HG03135 (cell line): ENCODE measurements around the gene IL31RA.

ENCODE experiments used
- ATAC-seq: cut with Tn5 transposase; IDR thresholded peaks from one replicate; pipeline ENCODE4 v1.9.1; 2021; ENCODE audit warnings: mild to moderate bottlenecking, moderate library complexity; ENCODE audit not compliant: unreplicated experiment

IL31RA gene

DNA sequence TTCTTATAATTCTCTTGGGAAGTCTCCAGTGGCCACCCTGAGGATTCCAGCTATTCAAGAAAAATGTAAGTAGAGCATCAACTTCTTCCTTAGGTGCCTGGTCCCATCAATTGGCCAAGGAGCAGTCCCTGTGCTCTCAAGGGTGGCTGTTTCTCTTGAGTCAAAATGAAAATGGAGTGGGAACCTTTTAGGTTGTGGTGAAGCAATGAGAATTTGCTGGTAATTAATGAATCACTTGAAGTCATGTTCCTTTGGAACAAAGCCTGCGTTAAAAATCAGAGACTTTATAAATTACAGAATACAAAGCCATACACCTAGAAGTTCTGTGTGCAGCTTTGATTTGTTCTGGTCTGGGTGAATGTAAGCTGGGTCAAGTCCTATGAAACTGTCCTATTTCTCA, 48.9 kb downstream of the IL31RA start:
- ATAC-seq: no peak

DNA sequence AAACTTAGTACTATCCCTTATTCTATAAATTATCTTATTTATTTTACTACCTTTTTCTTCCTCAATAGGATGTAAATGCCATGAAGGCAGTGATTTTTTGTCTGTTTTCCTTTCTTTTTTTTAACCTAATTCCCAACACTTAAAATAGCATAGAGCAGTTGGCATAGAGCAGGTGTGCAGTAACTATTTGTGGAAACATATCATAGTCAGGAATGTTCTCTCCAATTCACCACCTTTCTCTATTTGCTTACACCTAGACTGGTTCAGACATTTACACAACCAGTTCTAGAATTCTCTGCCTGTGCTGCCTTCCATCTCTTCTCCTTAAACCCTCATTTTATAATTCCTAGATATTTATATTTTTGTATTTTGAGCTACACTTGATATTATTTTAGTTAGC, 49.6 kb downstream of the IL31RA start:
- ATAC-seq: no peak

DNA sequence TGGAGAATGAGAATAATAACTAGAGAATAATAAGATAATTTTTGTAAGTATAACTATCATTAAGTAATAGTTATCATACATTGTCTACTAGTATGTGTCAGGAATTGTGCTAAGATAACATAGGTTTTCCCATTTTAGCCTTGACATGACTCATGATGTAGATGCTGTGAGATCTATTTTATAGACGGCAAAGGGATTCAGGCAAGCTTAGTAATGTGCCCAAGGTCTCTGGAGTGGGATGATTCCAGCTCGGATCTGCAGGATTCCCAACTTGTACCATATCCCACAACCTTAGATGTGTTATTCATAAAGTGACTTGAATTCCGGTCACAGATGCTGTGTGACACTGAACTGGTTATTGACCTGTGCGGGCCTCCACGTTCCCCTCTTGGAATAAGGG, 51.5 kb downstream of the IL31RA start:
- ATAC-seq: no peak

DNA sequence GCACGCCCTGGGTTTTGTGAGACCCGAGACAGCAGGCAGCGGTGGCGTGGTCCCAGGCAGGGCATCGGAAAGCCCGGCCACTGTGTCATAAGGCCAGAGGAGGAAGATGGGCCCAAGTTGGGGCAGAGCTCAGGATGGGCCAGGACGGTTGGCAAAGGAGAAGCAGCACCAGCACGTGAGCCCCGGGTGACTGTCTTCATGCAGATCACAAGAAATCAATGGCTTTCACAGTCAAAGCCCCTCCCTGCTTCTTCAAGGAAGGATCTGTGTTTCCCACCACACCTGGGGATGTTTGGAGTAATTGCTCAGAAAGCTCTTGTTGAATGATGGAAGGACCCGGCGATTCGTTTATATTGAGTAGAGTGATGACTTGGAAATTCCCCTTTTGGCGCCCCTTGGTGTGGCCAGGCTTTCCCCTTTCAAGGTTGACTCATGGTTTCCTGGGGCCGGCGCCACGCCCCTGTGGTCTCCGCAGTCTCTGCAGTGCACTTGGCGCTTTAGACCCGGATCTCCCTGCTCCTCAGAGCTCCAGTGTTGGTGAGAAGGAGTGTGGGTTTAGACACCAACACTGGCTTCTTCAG, 52.1 kb downstream of the IL31RA start:
- peak; percentile 89 for ATAC-seq

DNA sequence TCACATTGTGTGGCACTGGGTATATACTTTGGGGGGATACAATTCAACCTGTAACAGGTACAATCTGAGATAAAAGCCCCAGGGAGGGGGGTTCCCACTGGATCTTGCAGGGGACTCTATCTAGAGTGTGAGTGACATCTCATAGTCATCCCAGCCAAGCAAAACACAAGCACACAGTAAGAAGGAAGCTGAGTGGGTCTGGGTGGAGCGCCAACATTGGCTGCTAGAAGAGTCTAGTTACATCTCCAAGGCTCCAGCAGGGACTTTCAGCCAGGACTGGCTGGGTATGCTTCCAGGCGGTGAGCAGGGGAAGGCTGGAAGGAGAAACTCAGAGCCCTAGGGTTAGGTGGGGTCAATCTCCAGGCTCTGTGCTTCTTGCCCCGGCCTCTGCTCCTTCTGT, 53.0 kb downstream of the IL31RA start:
- no peak for ATAC-seq

DNA sequence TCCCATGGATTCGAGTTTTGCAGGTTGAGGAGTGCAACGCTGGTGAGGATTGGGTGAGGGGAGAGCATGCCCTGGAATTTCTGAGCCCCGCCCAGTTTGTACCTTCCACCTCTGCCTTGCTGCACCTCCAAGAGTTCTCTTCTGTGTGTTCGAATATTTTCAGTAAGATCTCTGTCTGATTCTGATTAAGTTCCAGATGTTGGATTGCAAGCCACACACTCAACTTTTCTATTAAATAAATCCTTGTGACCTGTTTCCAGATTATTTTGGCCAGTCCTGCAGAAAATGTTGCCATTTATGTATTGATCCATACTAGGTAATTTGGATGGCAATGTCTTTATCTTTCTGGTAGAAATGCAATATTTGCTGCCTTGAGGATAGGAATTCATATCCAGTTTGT, 54.1 kb downstream of the IL31RA start:
- ATAC-seq: no peak

DNA sequence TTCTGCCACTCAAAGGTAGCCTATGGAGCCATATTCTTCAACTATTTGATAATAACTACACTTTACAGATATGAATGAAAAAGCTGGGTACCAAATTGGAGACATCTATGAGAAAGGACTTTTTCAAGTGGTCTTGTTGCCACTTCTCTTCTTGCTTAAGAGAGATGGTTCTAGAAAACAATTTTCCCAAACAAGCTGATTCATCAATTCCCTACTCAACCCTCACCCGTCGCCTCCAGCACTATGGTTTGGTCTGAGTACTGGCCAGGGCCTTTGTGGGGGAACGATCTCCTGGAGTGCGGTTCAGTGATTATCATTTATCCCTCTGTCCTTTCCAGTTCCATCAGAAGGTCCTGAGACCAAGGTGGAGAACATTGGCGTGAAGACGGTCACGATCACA, 56.8 kb downstream of the IL31RA start:
- ATAC-seq: no peak

DNA sequence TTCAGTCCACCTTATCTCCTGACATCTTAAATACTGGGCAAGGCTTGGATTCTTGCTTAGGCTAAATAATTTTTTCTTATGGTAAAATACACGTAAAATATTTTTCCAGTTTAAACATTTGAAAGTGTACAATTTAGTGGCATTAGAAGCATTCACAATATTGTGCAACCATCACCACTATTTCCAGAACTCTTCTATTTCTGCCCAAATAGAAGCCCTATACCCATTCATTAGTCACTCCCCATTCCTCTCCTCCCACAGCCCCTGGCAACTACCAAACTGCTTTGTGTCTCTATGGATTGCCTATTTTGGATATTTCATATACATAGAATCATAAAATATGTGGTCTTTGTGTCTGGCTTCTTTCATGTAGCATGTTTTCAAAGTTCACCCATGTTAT, 57.6 kb downstream of the IL31RA start:
- no peak for ATAC-seq

DNA sequence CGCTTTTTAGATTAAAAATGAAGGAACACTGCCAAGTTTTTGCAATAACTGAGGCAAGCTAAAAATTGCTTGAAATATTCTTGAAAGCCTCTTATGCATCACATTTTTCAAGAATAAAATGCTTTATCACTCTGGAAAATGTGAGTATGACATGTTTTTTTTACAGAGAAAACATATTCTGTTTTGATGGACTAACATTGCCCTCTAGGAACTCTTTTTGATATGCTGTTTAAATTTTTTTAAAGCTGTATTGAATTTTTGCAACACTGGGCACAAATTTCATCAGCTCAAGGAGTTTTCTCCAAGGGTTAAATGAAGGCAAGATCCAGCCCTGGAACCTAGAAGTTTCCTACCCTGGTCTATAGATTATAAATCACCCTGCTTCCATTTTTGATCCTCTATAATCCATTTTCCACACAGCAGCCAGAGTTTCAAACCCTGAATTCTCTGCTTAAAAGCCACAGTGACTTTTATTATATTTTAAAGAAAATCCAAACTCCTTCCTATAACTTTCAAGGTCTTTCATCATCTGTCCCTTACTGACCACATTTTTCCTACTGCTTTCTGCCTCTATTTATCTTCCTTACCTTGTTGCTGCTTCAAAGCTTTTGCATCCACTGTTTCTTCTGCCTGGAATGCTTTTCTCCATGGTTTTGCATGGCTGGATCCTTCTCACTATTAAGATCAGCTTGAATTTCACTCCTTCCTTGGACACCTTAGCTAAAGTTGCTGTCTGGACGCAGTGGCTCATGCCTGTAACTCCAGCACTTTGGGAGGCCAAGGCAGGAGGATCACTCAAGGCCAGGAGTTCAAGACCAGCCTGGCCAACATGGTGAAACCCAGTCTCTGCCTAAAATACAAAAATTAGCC, 60.9 kb downstream of the IL31RA start:
- ATAC-seq: no peak

DNA sequence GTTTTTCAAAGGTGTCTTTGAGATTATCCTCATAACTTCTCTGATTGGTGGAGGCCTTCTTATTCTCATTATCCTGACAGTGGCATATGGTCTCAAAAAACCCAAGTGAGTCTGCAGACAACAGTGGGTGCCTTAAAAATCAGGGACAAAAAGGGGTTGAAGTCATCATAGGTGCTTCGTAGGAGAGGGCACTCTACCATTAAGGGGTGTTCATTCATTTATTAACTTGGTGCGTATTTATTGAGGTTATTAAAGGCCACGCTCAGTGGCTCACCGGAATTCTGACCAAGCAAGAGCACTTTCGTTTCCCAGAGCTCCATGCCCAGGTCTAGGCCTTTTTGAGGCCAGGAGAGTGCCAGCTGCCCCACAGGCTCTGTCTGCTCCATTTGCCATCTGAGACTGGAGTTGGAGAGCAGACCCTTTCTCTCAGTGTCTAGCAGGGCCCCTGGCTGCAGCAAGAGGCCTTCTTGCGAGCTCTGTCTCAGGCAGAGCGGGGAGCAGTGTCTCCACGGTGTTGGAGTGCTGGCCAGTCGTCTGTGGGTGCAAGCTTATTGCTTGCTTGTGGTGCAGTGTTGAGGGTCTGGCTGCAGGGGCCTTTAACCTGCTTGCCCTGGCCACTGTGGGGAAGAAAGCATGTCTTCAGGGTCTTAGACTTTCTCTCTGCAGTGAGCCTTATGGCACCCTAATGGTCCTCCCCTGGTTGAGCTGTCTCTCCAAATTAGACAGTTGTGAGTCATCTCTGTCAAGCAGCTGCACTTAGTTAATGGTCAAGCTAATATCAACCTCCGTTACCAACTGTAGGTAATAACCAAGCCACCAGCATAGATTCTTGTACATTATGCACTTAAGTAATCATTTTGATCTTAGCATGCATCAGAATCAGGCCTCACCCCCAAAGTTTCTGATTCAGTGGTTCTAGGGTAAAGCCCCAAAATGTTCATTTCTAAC, 62.6 kb downstream of the IL31RA start:
- peak; percentile 94 for ATAC-seq

DNA sequence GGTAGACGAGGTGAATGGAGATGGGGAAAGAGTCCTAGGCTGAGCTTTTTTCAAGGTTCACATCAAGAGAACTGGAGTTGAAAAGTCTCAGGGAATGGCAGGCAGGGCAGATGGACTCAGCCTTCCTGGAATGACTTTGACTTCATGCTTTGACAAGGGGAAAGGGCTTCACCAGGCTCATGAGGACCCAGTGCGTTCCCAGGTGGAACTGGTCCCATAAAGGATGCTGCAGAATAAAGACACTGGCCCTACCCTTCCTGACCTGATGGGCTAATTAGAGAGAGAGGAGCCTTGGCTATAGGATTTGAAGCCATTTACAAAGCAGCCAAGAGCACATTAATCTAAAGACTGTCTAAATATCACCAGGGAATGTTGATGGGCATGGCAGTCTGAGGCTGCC, 63.8 kb downstream of the IL31RA start:
- ATAC-seq: no peak

DNA sequence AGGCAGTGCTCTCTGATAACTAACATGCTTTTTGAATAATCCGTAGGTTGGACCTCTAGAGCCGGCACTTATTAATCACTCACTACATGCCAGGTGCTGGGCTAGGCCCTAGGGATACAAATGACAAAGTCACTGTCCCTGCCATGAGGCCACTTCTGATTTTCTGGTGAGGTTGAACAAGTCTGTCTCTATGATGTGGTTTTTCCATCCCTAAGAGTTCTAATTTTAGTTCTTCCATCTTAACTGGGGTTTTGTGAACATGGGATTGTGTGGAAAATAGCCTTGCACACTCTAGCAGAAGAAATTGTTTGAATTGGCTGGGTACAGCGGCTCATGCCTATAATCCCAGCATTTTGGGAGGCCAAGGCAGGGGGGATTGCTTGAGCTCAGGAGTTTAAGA, 64.6 kb downstream of the IL31RA start:
- ATAC-seq: no peak

DNA sequence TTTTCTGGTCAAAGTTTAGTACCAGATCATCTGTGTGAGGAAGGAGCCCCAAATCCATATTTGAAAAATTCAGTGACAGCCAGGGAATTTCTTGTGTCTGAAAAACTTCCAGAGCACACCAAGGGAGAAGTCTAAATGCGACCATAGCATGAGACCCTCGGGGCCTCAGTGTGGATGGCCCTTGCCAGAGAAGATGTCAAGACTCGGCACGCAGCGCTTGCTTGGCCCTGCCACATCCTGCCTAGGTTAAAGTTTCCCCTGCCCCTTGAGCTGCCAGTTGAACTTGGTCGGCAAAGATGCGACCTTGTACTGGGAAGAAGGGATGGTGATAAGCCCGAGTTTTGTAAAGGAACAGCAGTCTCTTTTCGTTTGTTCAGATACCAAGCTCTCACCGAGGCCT, 65.8 kb downstream of the IL31RA start:
- no peak for ATAC-seq

DNA sequence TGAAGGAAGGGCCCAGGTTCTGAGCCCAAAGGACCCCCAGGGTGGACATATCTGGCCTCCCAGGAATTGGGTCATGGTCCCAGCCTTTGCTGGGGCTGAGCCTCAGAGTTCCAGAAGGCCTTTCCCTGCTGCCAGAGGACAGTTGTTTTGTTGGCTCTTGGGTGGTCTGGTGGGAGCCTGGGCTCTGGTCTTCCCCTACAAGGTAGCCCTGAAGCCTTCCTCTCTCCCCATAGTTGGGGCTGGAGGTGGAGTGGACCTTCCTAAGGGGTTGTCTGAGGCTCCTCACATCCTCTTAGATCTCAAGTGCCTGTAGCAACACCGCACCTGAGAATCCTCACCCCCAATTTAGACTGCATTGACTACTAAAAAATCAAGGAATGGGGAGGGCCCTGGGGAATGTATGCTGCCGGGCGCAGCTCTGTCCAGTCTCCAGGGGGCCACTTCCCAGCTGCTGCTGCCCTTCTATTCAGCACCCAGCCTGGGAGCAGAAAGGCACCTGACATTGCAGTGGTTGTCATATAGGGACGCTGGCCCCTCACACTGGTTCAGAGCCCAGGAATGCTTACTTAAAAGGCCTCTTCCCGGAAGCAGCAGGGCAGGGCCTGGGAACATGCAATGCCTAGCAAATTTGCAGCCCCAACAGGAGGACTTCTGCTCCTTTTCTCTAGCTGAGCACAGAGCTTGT, 66.4 kb downstream of the IL31RA start:
- ATAC-seq: no peak

DNA sequence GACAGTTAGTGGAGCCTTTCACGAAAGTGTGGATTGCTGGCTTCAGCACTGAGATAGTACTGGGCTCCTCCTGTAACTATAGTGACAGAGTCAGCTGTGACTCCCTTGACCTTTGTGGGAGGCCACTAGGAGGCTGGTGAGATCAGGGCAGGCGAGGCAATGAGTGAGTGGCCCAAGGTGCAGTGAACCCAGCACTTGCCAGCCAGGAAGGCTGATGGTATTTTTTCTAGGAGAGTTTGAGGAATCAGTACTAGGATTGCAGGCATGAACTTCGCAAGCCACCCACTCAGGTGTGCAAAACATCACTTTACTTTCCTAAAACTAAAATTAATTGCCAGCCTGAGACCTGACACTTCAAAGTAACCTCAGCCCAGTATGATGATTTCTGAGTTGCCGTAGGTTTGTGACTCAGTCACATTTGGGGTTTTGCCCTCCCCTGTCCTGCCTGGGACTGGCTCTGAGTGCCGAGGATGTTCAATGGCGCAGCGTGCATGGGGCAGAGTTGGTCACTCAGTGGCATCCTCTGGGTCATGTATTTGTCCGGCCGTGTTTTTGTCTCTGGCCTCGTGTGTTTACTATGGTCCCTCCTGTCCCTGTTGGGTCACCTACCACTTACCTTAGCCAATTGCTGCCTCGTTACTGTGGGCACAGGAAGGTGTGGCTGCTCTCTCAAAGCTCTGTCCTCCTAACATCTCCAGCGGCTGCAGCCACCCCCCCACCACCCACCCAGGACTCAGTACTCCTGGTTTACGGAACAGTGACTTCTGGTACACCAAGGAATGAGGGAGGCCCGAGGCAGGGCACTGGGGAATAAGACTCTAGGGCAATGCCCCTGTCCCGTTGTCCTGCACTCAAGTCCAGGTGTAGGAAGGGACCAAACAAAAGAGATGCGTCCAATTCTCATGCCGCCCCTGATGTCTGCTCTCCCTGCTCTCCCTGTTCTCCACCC, 67.2 kb downstream of the IL31RA start:
- ATAC-seq: no peak

DNA sequence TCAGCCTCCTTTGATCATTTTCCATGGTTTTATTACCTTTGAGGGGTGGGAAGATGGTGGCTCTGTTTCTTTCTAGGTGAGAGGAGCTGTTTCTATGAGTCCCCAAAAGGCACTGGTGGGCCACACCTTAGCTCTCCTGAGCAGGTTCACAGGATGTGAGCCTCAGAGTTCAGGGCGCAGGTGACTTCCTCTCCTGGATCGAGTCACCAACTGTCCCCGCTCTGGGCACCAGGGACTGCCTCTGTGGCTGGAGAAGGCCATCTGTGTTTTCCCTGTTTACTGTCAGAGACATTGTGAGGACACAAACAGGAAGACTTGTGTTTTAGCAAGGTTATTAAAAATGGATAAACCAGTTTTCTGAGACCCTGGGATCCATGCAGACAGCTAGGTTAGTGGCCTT, 68.5 kb downstream of the IL31RA start:
- ATAC-seq: no peak

DNA sequence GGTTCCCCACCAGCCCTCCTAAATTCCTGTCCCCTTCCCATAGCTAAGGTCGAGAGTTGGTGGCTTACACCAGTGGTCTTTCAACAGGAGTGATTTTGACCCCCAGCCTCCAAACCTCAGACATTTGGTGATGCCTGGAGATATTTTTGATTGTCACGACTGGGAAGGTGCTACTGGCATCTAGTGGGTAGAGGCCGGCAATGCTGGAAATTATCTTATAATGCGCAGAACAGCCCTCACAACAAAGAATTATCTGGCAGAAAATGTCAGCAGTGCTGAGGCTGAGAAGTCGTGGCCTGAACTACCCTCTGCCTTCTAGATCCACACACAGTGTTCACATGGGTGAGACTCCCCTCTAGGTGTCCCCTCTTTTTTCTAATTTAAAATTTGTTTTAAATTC, 69.6 kb downstream of the IL31RA start:
- no peak for ATAC-seq

DNA sequence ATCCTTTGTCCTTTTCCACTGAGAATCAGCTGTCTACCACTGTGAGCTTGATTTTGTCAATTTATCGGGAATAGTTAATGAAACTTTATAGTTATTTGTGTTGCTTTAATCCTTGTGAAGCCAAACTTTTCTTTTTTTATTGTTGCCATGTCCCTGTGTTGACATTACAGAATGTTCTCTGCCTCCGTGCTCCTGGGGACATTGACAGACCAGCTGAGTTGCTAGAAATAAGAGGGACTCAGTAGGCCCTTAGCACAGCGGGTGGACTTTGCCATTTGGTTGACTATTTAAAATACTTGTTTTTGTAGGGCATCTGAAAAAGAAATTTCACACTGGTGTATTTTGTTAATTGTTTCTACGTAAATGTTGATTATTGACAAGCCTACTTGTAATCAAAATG, 70.5 kb downstream of the IL31RA start:
- ATAC-seq: no peak

DNA sequence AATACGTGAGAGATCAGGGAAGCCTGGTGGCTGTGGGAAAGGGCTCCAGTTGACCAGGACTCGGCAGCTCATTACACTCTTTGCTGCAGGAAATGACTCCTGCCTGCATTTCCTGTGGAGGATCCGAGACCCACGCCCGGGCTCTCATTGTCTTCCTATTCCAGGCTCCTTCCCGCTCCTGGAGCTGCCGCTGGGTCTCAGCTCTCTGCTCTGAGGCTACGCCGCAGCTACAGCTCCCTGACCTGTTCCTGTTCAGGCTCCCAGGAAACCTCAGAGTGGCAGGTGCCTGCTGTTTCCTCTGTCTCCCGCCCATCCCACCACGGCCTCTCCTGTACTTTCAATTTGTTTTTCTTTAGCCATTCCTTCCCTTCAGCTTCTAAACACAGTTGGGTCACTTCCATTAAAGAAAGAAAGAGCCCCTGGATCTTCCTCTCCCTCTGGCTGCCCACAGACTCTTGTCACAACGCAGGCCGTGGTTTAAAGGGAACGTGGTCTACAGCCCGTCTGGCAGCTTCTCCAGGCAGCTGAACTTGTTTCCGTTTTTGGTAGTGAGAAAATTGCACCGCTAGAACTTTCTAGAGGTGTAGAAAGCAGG, 72.1 kb downstream of the IL31RA start:
- no peak for ATAC-seq
